WERI-Rb-1 (cell line): ENCODE measurements around the gene TGFB2.

Experiments used
- DNase-seq: peaks from one replicate; pipeline ENCODE4 v3.0.0-alpha.2; 2020
- H3K27ac ChIP-seq: fragments of 250-450 bp; sonication (Bioruptor Pico); 2 replicates; pipeline ENCODE4 v1.5.1; 2020; ENCODE audit warnings: mild to moderate bottlenecking, moderate library complexity
- H3K27me3 ChIP-seq: fragments of 250-450 bp; sonication (Bioruptor Pico); 2 replicates; pipeline ENCODE4 v1.5.1; 2021; ENCODE audit warnings: mild to moderate bottlenecking, low read depth, moderate library complexity; ENCODE audit not compliant: insufficient read depth, severe bottlenecking
- H3K36me3 ChIP-seq: fragments of 250-450 bp; sonication (Bioruptor Pico); 2 replicates; pipeline ENCODE4 v1.5.1; 2020; ENCODE audit warnings: mild to moderate bottlenecking, moderate library complexity
- H3K4me3 ChIP-seq: 2 replicates; pipeline ENCODE4 v1.5.1; 2011; ENCODE audit warnings: low read depth, mild to moderate bottlenecking, control low read depth, low read length
- H3K9me3 ChIP-seq: fragments of 250-450 bp; sonication (Bioruptor Pico); 2 replicates; pipeline ENCODE4 v1.5.1; 2021; ENCODE audit warnings: mild to moderate bottlenecking, moderate library complexity; ENCODE audit not compliant: severe bottlenecking
- CTCF ChIP-seq: IDR thresholded peaks from 2 replicates; pipeline ENCODE4 v1.5.1; 2011; ENCODE audit warnings: low read depth, mild to moderate bottlenecking, control low read depth, inconsistent platforms, low read length

TGFB2 gene

GRCh38 chr1:218459450-218459849 lies 114.3 kb downstream of the TGFB2 start:
- Histone ChIP-seq H3K27me3 (no peaks in the 10 kb centered on the region), H3K9me3 (no peaks in the 10 kb centered on the region), H3K27ac (no peak overlapping the region), H3K36me3 (no peaks in the 10 kb centered on the region), H3K4me3 (no peak overlapping the region)
- no peak for TF ChIP-seq CTCF
- DNase-seq: no peak

GRCh38 chr1:218459878-218460711 lies 115.0 kb downstream of the TGFB2 start:
- H3K9me3 ChIP-seq: no peaks in the 10 kb centered on the region
- no peak for TF ChIP-seq CTCF
- H3K4me3 ChIP-seq: no peak overlapping the region
- H3K27ac ChIP-seq: no peak overlapping the region
- DNase-seq: no peak
- no peaks in the 10 kb centered on the region for H3K27me3 ChIP-seq
- no peaks in the 10 kb centered on the region for H3K36me3 ChIP-seq

- DNase-seq: no peak
- no peak for TF ChIP-seq CTCF
- no peaks in the 10 kb centered on the region for H3K27me3 ChIP-seq
- H3K9me3 ChIP-seq: no peaks in the 10 kb centered on the region
- no peaks in the 10 kb centered on the region for H3K36me3 ChIP-seq
- no peak overlapping the region for H3K4me3 ChIP-seq
- H3K27ac ChIP-seq: no peak overlapping the region
Measured at GRCh38 chr1:218461351-218461750, 116.2 kb downstream of the TGFB2 start.

GRCh38 chr1:218462116-218462515 lies 117.0 kb downstream of the TGFB2 start:
- TF ChIP-seq CTCF: no peak
- Histone ChIP-seq H3K9me3 (no peaks in the 10 kb centered on the region), H3K36me3 (no peaks in the 10 kb centered on the region), H3K27me3 (no peaks in the 10 kb centered on the region), H3K4me3 (no peak overlapping the region), H3K27ac (no peak overlapping the region)
- no peak for DNase-seq

- no peak for TF ChIP-seq CTCF
- no peak for DNase-seq
- H3K27ac ChIP-seq: no peak overlapping the region
Measured at GRCh38 chr1:218462587-218462986, 117.5 kb downstream of the TGFB2 start.

More at GRCh38 chr1:218462587-218462986, 117.5 kb downstream of the TGFB2 start:
- Histone ChIP-seq H3K36me3 (no peaks in the 10 kb centered on the region), H3K4me3 (no peak overlapping the region), H3K27me3 (no peaks in the 10 kb centered on the region), H3K9me3 (no peaks in the 10 kb centered on the region)
